HepG2 (cell line): Measurements from ENCODE around the gene C6orf136. TPM values are rescaled to one million over a fixed set of nuclear protein-coding genes. Genes with fewer than 3 reads are reported as not detected.

Experiments
- BCL6 ChIP-seq: IDR thresholded peaks from 2 replicates; pipeline ENCODE4 v1.6.1; 2016; ENCODE audit warnings: missing genetic modification reagents, missing compliant biosample characterization
- BORCS8-MEF2B ChIP-seq: sonication (generic); formaldehyde crosslinking; IDR thresholded peaks from 2 replicates; pipeline ENCODE4 v1.8.0; 2022; ENCODE audit warnings: mild to moderate bottlenecking, missing genetic modification reagents
- FOXC1 ChIP-seq: sonication (generic); formaldehyde crosslinking; IDR thresholded peaks from 2 replicates; pipeline ENCODE4 v1.8.0; 2022; ENCODE audit warnings: mild to moderate bottlenecking, missing genetic modification reagents, borderline replicate concordance
- GPN1 ChIP-seq: sonication (generic); formaldehyde crosslinking; IDR thresholded peaks from 2 replicates; pipeline ENCODE4 v1.5.1; 2020; ENCODE audit warnings: missing genetic modification reagents, borderline replicate concordance
- NR2C2 ChIP-seq: sonication (generic); formaldehyde crosslinking; IDR thresholded peaks from 2 replicates; pipeline ENCODE4 v1.4.0; 2020; ENCODE audit warnings: missing genetic modification reagents, mild to moderate bottlenecking, moderate library complexity, borderline replicate concordance
- PLRG1 ChIP-seq: fragments of 450-650 bp; conservative IDR thresholded peaks from 2 replicates; pipeline ENCODE4 v1.6.1; 2016
- RELA ChIP-seq: sonication (generic); formaldehyde crosslinking; IDR thresholded peaks from 2 replicates; pipeline ENCODE4 v1.4.0; 2020; ENCODE audit warnings: missing genetic modification reagents
- RXRA ChIP-seq: sonication (generic); formaldehyde crosslinking; IDR thresholded peaks from 2 replicates; pipeline ENCODE4 v1.5.1; 2020; ENCODE audit warnings: missing genetic modification reagents
- ZMYM2 ChIP-seq: sonication (generic); formaldehyde crosslinking; IDR thresholded peaks from 2 replicates; pipeline ENCODE4 v1.8.0; 2022; ENCODE audit warnings: mild to moderate bottlenecking, missing genetic modification reagents
- ZNF12 ChIP-seq: sonication (generic); formaldehyde crosslinking; IDR thresholded peaks from 2 replicates; pipeline ENCODE4 v1.5.0; 2020; ENCODE audit warnings: missing genetic modification reagents
- ZNF274 ChIP-seq: sonication (generic); formaldehyde crosslinking; IDR thresholded peaks from 2 replicates; pipeline ENCODE4 v1.5.1; 2020; ENCODE audit warnings: mild to moderate bottlenecking, missing genetic modification reagents
- ZNF782 ChIP-seq: sonication (generic); formaldehyde crosslinking; IDR thresholded peaks from 2 replicates; pipeline ENCODE4 v1.4.0; 2020; ENCODE audit warnings: missing genetic modification reagents, mild to moderate bottlenecking, borderline replicate concordance
- polyA plus RNA-seq, 8 experiments: library from polyadenylated mRNA; depleted of rRNA in 3 of 8; stranded (reverse) in 7 of 8; unstranded in 1 of 8; fragments of >200 nt; fragmentation: Illumina TruSeq in 4 of 8; extraction: Trizol in 4 of 8; gene quantifications; 2 replicates each; pipeline versions ENCODE4 v1.2.1 to v1.2.3, GENCODE V29; 2011 to 2016; ENCODE audit warnings: low read depth in 4 of 8, missing spikeins in 1 of 8, mixed read lengths in 1 of 8; ENCODE audit not compliant: insufficient read depth in 1 of 8
- total RNA-seq, 5 experiments: library from RNA; depleted of rRNA; stranded (reverse); fragments of >200 nt; fragmentation: Illumina TruSeq; extraction: Trizol; gene quantifications; 2 replicates each; pipeline ENCODE4 v1.2.3, GENCODE V29; 2016; ENCODE audit warnings: low read depth in 1 of 5
- TF ChIP-seq, protein P1 (sequence below): sonication (generic); formaldehyde crosslinking; conservative IDR thresholded peaks from 2 replicates; pipeline ENCODE4 v1.4.0; 2020; ENCODE audit warnings: mild to moderate bottlenecking, missing genetic modification reagents, moderate library complexity
- TF ChIP-seq, protein P2 (sequence below): sonication (generic); formaldehyde crosslinking; IDR thresholded peaks from 2 replicates; pipeline ENCODE4 v1.9.0; 2021; ENCODE audit warnings: mild to moderate bottlenecking, missing genetic modification reagents

Gene C6orf136
- total and polyA plus RNA-seq, 2 of the 13 experiments (the other 11 are each of a cell fraction or from before 2014, with no cell fraction given), result 12.0 to 26.2 TPM

DNA sequence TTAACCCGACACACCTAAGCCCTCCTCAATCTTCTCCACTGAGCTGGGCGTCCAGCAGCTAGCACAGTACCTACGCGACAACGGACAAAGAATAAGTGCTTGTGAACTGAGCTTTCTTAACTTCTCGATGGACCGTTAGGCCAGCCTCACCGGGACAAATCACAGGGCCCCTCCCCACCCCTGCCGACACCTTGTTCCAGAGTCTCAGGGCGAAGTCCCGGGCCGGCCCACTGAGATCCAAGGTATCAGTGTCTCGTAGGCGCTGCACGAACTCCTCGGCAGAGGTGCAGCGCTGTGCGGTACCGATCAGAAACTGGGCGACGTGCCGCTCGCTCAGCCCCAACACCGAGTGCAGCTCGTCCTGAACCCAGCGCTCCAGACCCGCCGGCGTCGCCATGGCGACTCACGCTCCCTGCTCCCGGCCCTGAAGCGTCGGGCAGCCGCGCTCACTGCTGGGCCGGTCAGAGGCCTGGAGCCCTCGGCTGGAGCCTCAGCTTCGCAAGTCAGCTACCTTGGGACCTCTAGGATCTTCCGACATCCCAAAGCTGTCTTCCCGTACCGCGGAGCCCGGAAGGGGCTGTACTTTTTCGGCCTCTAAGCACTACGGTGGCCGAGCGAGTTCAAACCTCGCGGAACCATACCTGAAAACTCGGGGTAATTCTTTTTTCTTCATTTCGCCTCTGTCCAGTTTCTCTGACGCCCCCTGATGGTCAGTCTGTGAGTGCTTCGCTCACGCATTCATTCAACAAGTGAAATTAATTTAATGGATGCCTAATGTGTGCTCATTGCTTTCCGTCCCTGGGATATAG is 25.7 kb downstream of the C6orf136 start, which contains the start of gene DHX16 (continued):
- TF ChIP-seq PLRG1, result no peak
- 0 out of 2 replicates have a peak, but pooled peaks have one; percentile 27 for TF ChIP-seq GPN1 (CRISPR knock-in tag)
- peak; percentile 65; the same call in 1 of the 2 replicates for TF ChIP-seq ZNF782 (CRISPR knock-in tag)
- peak; percentile 82 for TF ChIP-seq NR2C2 (CRISPR knock-in tag)
- TF ChIP-seq, protein P1, sequence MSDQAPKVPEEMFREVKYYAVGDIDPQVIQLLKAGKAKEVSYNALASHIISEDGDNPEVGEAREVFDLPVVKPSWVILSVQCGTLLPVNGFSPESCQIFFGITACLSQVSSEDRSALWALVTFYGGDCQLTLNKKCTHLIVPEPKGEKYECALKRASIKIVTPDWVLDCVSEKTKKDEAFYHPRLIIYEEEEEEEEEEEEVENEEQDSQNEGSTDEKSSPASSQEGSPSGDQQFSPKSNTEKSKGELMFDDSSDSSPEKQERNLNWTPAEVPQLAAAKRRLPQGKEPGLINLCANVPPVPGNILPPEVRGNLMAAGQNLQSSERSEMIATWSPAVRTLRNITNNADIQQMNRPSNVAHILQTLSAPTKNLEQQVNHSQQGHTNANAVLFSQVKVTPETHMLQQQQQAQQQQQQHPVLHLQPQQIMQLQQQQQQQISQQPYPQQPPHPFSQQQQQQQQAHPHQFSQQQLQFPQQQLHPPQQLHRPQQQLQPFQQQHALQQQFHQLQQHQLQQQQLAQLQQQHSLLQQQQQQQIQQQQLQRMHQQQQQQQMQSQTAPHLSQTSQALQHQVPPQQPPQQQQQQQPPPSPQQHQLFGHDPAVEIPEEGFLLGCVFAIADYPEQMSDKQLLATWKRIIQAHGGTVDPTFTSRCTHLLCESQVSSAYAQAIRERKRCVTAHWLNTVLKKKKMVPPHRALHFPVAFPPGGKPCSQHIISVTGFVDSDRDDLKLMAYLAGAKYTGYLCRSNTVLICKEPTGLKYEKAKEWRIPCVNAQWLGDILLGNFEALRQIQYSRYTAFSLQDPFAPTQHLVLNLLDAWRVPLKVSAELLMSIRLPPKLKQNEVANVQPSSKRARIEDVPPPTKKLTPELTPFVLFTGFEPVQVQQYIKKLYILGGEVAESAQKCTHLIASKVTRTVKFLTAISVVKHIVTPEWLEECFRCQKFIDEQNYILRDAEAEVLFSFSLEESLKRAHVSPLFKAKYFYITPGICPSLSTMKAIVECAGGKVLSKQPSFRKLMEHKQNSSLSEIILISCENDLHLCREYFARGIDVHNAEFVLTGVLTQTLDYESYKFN (CRISPR knock-in tag), result peak; percentile 39
- TF ChIP-seq BCL6 (CRISPR knock-in tag), result peak; percentile 74
- peak; percentile 93; the same call in 1 of the 2 replicates for TF ChIP-seq ZNF274 (CRISPR knock-in tag)
- TF ChIP-seq RXRA (CRISPR knock-in tag), result peak; percentile 77
- peak; percentile 80 for TF ChIP-seq BORCS8-MEF2B (CRISPR knock-in tag)
- peak; percentile 35; the same call in 1 of the 2 replicates for TF ChIP-seq FOXC1 (CRISPR knock-in tag)
- TF ChIP-seq, protein P2, sequence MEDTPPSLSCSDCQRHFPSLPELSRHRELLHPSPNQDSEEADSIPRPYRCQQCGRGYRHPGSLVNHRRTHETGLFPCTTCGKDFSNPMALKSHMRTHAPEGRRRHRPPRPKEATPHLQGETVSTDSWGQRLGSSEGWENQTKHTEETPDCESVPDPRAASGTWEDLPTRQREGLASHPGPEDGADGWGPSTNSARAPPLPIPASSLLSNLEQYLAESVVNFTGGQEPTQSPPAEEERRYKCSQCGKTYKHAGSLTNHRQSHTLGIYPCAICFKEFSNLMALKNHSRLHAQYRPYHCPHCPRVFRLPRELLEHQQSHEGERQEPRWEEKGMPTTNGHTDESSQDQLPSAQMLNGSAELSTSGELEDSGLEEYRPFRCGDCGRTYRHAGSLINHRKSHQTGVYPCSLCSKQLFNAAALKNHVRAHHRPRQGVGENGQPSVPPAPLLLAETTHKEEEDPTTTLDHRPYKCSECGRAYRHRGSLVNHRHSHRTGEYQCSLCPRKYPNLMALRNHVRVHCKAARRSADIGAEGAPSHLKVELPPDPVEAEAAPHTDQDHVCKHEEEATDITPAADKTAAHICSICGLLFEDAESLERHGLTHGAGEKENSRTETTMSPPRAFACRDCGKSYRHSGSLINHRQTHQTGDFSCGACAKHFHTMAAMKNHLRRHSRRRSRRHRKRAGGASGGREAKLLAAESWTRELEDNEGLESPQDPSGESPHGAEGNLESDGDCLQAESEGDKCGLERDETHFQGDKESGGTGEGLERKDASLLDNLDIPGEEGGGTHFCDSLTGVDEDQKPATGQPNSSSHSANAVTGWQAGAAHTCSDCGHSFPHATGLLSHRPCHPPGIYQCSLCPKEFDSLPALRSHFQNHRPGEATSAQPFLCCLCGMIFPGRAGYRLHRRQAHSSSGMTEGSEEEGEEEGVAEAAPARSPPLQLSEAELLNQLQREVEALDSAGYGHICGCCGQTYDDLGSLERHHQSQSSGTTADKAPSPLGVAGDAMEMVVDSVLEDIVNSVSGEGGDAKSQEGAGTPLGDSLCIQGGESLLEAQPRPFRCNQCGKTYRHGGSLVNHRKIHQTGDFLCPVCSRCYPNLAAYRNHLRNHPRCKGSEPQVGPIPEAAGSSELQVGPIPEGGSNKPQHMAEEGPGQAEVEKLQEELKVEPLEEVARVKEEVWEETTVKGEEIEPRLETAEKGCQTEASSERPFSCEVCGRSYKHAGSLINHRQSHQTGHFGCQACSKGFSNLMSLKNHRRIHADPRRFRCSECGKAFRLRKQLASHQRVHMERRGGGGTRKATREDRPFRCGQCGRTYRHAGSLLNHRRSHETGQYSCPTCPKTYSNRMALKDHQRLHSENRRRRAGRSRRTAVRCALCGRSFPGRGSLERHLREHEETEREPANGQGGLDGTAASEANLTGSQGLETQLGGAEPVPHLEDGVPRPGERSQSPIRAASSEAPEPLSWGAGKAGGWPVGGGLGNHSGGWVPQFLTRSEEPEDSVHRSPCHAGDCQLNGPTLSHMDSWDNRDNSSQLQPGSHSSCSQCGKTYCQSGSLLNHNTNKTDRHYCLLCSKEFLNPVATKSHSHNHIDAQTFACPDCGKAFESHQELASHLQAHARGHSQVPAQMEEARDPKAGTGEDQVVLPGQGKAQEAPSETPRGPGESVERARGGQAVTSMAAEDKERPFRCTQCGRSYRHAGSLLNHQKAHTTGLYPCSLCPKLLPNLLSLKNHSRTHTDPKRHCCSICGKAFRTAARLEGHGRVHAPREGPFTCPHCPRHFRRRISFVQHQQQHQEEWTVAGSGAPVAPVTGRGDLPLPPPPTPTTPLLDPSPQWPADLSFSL (CRISPR knock-in tag), result no peak
- no peak for TF ChIP-seq ZMYM2 (CRISPR knock-in tag)
- no peak for TF ChIP-seq RELA (CRISPR knock-in tag)
- peak; percentile 13; the same call in 1 of the 2 replicates for TF ChIP-seq ZNF12 (CRISPR knock-in tag)
- TF ChIP-seq, all 625 proteins: peak for 316
